Measurements from ENCODE around the gene USP3. TPM values are rescaled to one million over a fixed set of nuclear protein-coding genes. Genes with fewer than 3 reads are reported as not detected.
A peak's percentile ranks its signal among the peaks of the same experiment; 100 is the strongest.

The USP3 gene
- total and polyA plus RNA-seq, 2 of the 4 experiments (the other 2 are of a cell fraction), result 17.3 to 52.3 TPM

DNA sequence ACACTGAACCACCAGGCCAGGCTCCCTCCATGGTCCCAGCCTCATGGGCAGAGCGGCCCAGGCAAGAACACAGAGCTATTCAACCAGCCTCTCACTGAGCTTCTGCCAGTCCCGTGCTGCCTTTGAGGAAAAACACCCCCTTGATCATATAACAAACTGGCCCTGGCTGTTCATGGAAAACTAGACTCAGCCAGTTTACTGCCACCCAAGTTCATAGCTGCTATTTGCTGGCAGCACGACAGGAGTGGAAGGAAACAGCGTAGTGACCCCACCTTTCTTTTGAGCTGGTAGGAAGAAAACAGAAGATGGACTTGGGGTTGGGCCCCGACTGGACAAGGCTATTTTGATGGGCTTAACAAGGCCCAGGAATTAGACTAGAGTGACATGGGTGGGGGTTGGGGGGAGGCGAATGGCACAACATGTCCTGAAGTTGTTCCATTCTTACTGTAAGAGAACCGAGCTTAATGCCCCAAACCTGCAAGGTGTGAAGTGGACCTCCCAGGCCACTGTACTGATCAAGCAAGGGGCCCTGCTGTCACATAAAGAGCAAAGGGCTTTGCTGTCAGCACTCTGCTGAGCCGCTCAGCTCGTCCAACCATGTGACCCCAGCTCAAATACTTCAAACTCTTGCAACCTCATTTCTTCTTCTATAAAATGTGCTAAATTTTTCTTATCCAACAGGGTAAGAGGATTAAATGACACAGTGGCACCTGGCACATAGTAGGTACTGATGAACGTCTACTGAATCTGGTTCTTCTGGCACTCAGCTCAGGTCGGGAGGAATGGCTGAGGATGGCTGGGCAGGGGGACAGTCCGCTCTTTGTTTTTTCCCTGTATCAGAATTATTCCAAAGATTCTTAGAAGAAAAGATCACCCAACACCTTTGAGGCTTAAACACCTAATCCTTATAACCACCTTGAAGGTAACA is 94.3 kb downstream of the USP3 start:
- no peak overlapping the region for H3K56ac ChIP-seq (ENCODE audit: extremely low read depth, insufficient read depth, low read length)
- H4K5ac ChIP-seq (ENCODE audit: low read depth, low read length), result no peak overlapping the region
- no peaks in the 10 kb centered on the region for H3K27me3 ChIP-seq (ENCODE audit: control insufficient read depth, insufficient read depth, low read length)
- H3K18ac ChIP-seq (ENCODE audit: low read depth, low read length), result no peak overlapping the region; the same call in 1 of the 2 replicates
- dilution Hi-C loops (cut with HindIII; ENCODE audit: low sequenced_read_pairs, unreplicated experiment) (no loop called here), intact Hi-C loops (cut with micrococcal nuclease) (no loop called here), in situ Hi-C loops (cut with MboI; ENCODE audit: low sequenced_read_pairs) (no loop called here)
- H3K79me1 ChIP-seq (ENCODE audit: low read depth in 1 of 2, low read length in 2 of 2), result peaks cover 0 to 7% of the 10 kb centered on the region in 2 experiments; a peak in 2 of 4 replicates
- H3K9ac ChIP-seq (ENCODE audit: low read depth, low read length), result no peak overlapping the region
- no peak overlapping the region for H3K4me3 ChIP-seq (ENCODE audit: insufficient read depth, low read depth, low read length)
- peaks cover 24% of the 10 kb centered on the region for H3K4me1 ChIP-seq (ENCODE audit: control insufficient read depth, insufficient read depth, low read length)
- ChIA-PET POLR2A (ENCODE audit: unreplicated experiment) (interaction anchor here (0.6 kb wide), 1 partner anchor 1136 kb away, joined by 8 read pairs; no protein-coding TSS in a partner anchor), CTCF (interaction anchor here (0.6 kb wide), 1 partner anchor 26 kb away, joined by 3 read pairs; no protein-coding TSS in a partner anchor)
- peaks cover 22% of the 10 kb centered on the region for H3K9me1 ChIP-seq (ENCODE audit: insufficient read depth, low read length)
- H2BK5ac ChIP-seq (ENCODE audit: low read depth, low read length, poor library complexity, severe bottlenecking), result no peak overlapping the region
- no peak overlapping the region for H2BK15ac ChIP-seq (ENCODE audit: low read depth, low read length)
- no peak overlapping the region for H4K91ac ChIP-seq (ENCODE audit: insufficient read depth, low read depth, low read length)
- ATAC-seq (ENCODE audit: low read depth) (no peak), DNase-seq (no peak)
- H3K27ac ChIP-seq (ENCODE audit: insufficient read depth, low read length), result no peak overlapping the region
- no peaks in the 10 kb centered on the region for H4K20me1 ChIP-seq (ENCODE audit: insufficient read depth, low read length)
- H4K8ac ChIP-seq (ENCODE audit: low read depth in 2 of 2, low read length in 2 of 2), result peak overlapping the region in 1 of 2 experiments; percentile 0; a peak in 1 of 4 replicates
- no peak overlapping the region for H2BK120ac ChIP-seq (ENCODE audit: low read depth, low read length)
- H3K23ac ChIP-seq (ENCODE audit: low read depth, low read length), result no peak overlapping the region
- WGBS, 2 experiments (ENCODE audit: extremely low coverage in 2 of 2, insufficient read length in 1 of 2), result 69% methylated on average over 3 of the region's 12 CpGs; no CpG with 5 or more reads in 1 of the 2 experiments
- BruUV-seq (replicated peaks), result no TSS peak
- no peaks in the 10 kb centered on the region for H3K9me3 ChIP-seq (ENCODE audit: control insufficient read depth, insufficient read depth, low read length)
- H3K4ac ChIP-seq (ENCODE audit: low read depth, low read length), result peak overlapping the region; percentile 8; the same call in 1 of the 2 replicates
- H2AK9ac ChIP-seq (replicated peaks; ENCODE audit: low read depth, low read length, poor library complexity), result peak overlapping the region; percentile 76
- H3K4me2 ChIP-seq (ENCODE audit: low read depth, low read length), result no peak overlapping the region
- H3K14ac ChIP-seq (replicated peaks; ENCODE audit: low read depth, low read length), result no peak overlapping the region
- H2AFZ ChIP-seq (replicated peaks; ENCODE audit: low read length, poor library complexity), result no peak overlapping the region
- no peak for TF ChIP-seq BHLHE40 (IDR thresholded peaks at IDR 0.05; ENCODE audit: low read depth, low read length)
- no peak for TF ChIP-seq MAZ (IDR thresholded peaks at IDR 0.05; ENCODE audit: borderline replicate concordance, low read depth, low read length)
- no peak for TF ChIP-seq CHD1 (IDR thresholded peaks at IDR 0.05; ENCODE audit: low read depth, low read length)
- TF ChIP-seq RFX5 (IDR thresholded peaks at IDR 0.05; ENCODE audit: low read depth, low read length), result no peak
- no peak for TF ChIP-seq SMC3 (IDR thresholded peaks at IDR 0.05; ENCODE audit: low read depth, low read length)
- no peak for TF ChIP-seq RCOR1 (IDR thresholded peaks at IDR 0.05; ENCODE audit: insufficient replicate concordance, low read length)
- TF ChIP-seq, protein P1, sequence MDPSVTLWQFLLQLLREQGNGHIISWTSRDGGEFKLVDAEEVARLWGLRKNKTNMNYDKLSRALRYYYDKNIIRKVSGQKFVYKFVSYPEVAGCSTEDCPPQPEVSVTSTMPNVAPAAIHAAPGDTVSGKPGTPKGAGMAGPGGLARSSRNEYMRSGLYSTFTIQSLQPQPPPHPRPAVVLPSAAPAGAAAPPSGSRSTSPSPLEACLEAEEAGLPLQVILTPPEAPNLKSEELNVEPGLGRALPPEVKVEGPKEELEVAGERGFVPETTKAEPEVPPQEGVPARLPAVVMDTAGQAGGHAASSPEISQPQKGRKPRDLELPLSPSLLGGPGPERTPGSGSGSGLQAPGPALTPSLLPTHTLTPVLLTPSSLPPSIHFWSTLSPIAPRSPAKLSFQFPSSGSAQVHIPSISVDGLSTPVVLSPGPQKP (IDR thresholded peaks at IDR 0.05; ENCODE audit: borderline replicate concordance, low read depth, low read length), result no peak
- no peak for TF ChIP-seq FOS (IDR thresholded peaks at IDR 0.05; ENCODE audit: low read depth, low read length)
- TF ChIP-seq, protein P2, sequence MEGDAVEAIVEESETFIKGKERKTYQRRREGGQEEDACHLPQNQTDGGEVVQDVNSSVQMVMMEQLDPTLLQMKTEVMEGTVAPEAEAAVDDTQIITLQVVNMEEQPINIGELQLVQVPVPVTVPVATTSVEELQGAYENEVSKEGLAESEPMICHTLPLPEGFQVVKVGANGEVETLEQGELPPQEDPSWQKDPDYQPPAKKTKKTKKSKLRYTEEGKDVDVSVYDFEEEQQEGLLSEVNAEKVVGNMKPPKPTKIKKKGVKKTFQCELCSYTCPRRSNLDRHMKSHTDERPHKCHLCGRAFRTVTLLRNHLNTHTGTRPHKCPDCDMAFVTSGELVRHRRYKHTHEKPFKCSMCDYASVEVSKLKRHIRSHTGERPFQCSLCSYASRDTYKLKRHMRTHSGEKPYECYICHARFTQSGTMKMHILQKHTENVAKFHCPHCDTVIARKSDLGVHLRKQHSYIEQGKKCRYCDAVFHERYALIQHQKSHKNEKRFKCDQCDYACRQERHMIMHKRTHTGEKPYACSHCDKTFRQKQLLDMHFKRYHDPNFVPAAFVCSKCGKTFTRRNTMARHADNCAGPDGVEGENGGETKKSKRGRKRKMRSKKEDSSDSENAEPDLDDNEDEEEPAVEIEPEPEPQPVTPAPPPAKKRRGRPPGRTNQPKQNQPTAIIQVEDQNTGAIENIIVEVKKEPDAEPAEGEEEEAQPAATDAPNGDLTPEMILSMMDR (conservative IDR thresholded peaks at IDR 0.05; ENCODE audit: low read depth, low read length), result no peak
- H2AK5ac ChIP-seq (ENCODE audit: low read depth, low read length), result no peak overlapping the region; the same call in 1 of the 2 replicates
- H2BK20ac ChIP-seq (ENCODE audit: low read depth, low read length), result no peak overlapping the region
- H3K36me3 ChIP-seq (ENCODE audit: control insufficient read depth, insufficient read depth, low read length), result 0 out of 2 replicates have a peak, but pooled peaks cover 3% of the 10 kb centered on the region
